ENCODE data around the gene HIVEP1. TPM values are rescaled to one million over a fixed set of nuclear protein-coding genes. Genes with fewer than 3 reads are reported as not detected.

The HIVEP1 gene
- total RNA-seq, 1 donor from 2014 or later: 13.7 TPM

- intact Hi-C loops (cut with micrococcal nuclease): no loop called here
- H3K36me3 ChIP-seq: no peaks in the 10 kb centered on the region
- no peaks in the 10 kb centered on the region for H3K4me1 ChIP-seq
- H3K9me3 ChIP-seq (replicated peaks): peaks cover 4% of the 10 kb centered on the region
- no peaks in the 10 kb centered on the region for H3K27me3 ChIP-seq (ENCODE audit: low read depth)
- no peak for TF ChIP-seq CTCF (IDR thresholded peaks at IDR 0.05; ENCODE audit: borderline replicate concordance)
- no peak overlapping the region for H3K4me3 ChIP-seq
- no peak overlapping the region for H3K27ac ChIP-seq (replicated peaks)
- DNase-seq: no peak
Observed at GRCh38 chr6:12178521-12178920, 166.4 kb downstream of the HIVEP1 start.

- Histone ChIP-seq H3K27me3 (ENCODE audit: low read depth) (no peaks in the 10 kb centered on the region), H3K9me3 (replicated peaks) (peaks cover 4% of the 10 kb centered on the region), H3K36me3 (no peaks in the 10 kb centered on the region), H3K4me1 (no peaks in the 10 kb centered on the region), H3K4me3 (no peak overlapping the region), H3K27ac (replicated peaks) (no peak overlapping the region)
- no peak for TF ChIP-seq CTCF (IDR thresholded peaks at IDR 0.05; ENCODE audit: borderline replicate concordance)
- intact Hi-C loops (cut with micrococcal nuclease): no loop called here
- no peak for DNase-seq
Observed at GRCh38 chr6:12181481-12181880, 169.4 kb downstream of the HIVEP1 start.

GRCh38 chr6:12182676-12183075 is 170.6 kb downstream of the HIVEP1 start:
- DNase-seq: no peak
- no peak for TF ChIP-seq CTCF (IDR thresholded peaks at IDR 0.05; ENCODE audit: borderline replicate concordance)
- Histone ChIP-seq H3K9me3 (replicated peaks) (no peaks in the 10 kb centered on the region), H3K4me1 (no peaks in the 10 kb centered on the region), H3K4me3 (no peak overlapping the region), H3K27me3 (ENCODE audit: low read depth) (no peaks in the 10 kb centered on the region), H3K36me3 (no peaks in the 10 kb centered on the region), H3K27ac (replicated peaks) (no peak overlapping the region)
- intact Hi-C loops (cut with micrococcal nuclease): no loop called here

GRCh38 chr6:12185081-12185673 is 173.1 kb downstream of the HIVEP1 start:
- H3K36me3 ChIP-seq: no peaks in the 10 kb centered on the region
- no peak overlapping the region for H3K4me3 ChIP-seq
- no peaks in the 10 kb centered on the region for H3K4me1 ChIP-seq
- H3K27ac ChIP-seq (replicated peaks): no peak overlapping the region
- no peak for DNase-seq
- no peaks in the 10 kb centered on the region for H3K9me3 ChIP-seq (replicated peaks)
- TF ChIP-seq CTCF (IDR thresholded peaks at IDR 0.05; ENCODE audit: borderline replicate concordance): no peak
- intact Hi-C loops (cut with micrococcal nuclease): no loop called here
- H3K27me3 ChIP-seq (ENCODE audit: low read depth): no peaks in the 10 kb centered on the region

- intact Hi-C loops (cut with micrococcal nuclease): no loop called here
- no peaks in the 10 kb centered on the region for H3K27me3 ChIP-seq (ENCODE audit: low read depth)
- TF ChIP-seq CTCF (IDR thresholded peaks at IDR 0.05; ENCODE audit: borderline replicate concordance): no peak
Observed at GRCh38 chr6:12186528-12186927, 174.4 kb downstream of the HIVEP1 start.

More at GRCh38 chr6:12186528-12186927, 174.4 kb downstream of the HIVEP1 start:
- H3K9me3 ChIP-seq (replicated peaks): no peaks in the 10 kb centered on the region
- no peaks in the 10 kb centered on the region for H3K36me3 ChIP-seq
- H3K27ac ChIP-seq (replicated peaks): no peak overlapping the region
- no peak for DNase-seq
- H3K4me1 ChIP-seq: no peaks in the 10 kb centered on the region
- no peak overlapping the region for H3K4me3 ChIP-seq

All from left ventricle myocardium inferior (tissue), 1 donor.